Ovary (tissue), 9 donors: ENCODE data around the gene BTN3A1. TPM values are rescaled to one million over a fixed set of nuclear protein-coding genes. Genes with fewer than 3 reads are reported as not detected.

ENCODE experiments used
- DNase-seq, 5 donors: peaks; one replicate each; pipeline ENCODE4 v3.0.0-alpha.2; 2019 to 2020
- H3K27ac ChIP-seq, 2 donors: fragments of 200-600 bp; one replicate each; pipeline versions ENCODE4 v1.5.1 to v1.8.0; 2019 to 2022
- H3K27me3 ChIP-seq: fragments of 200-600 bp; one replicate; pipeline ENCODE4 v1.8.0; 2022
- H3K36me3 ChIP-seq: fragments of 200-600 bp; sonication (generic); one replicate; pipeline ENCODE4 v1.5.1; 2019
- H3K4me1 ChIP-seq: one replicate; pipeline ENCODE4 v1.8.1; 2013; ENCODE audit warnings: mild to moderate bottlenecking, moderate library complexity; ENCODE audit not compliant: insufficient read depth
- H3K4me3 ChIP-seq: fragments of 200-600 bp; sonication (generic); one replicate; pipeline ENCODE4 v1.5.1; 2017
- H3K9me3 ChIP-seq, 2 donors: fragments of 200-600 bp in 1 of 2; sonication (generic) in 1 of 2; one replicate each; pipeline versions ENCODE4 v1.5.1 to v1.8.1; 2013 to 2019; ENCODE audit warnings: mild to moderate bottlenecking in 1 of 2, moderate library complexity in 1 of 2
- EP300 ChIP-seq: sonication (generic); formaldehyde crosslinking; IDR thresholded peaks from one replicate; pipeline ENCODE4 v1.6.1; 2017; ENCODE audit warnings: antibody characterized with exemption
- POLR2A ChIP-seq: fragments of 450-650 bp; IDR thresholded peaks from one replicate; pipeline ENCODE4 v1.6.1; 2017; ENCODE audit warnings: antibody characterized with exemption, mild to moderate bottlenecking, moderate library complexity
- WGBS, 3 donors: extraction: QIAGEN DNeasy Blood & Tissue Kit in 1 of 3; methylation state at CpG; one replicate each; pipeline versions ENCODE4 v1.1.5 to v1.1.7; 2013 to 2017; 5-methylcytosine and 5-hydroxymethylcytosine counted together
- intact Hi-C, 4 donors: fragments of 100-400 bp; cut with DNase I; formaldehyde crosslinking; loops; one replicate each; pipeline versions ENCODE4 v1.11.0 to v1.15.1; 2022 to 2023
- polyA plus RNA-seq, 2 donors: library from polyadenylated mRNA; stranded (reverse); fragments of 200-250 nt in 1 of 2; fragments of 350-450 nt in 1 of 2; fragmentation: Illumina TruSeq in 1 of 2; extraction: RNeasy Lipid Tissue Mini Kit (QIAGEN cat#74804) in 1 of 2; gene quantifications; one replicate each; pipeline ENCODE4 v1.2.3, GENCODE V29; 2013 to 2014
- total RNA-seq, 7 donors: library from RNA; depleted of rRNA in 2 of 7; stranded (reverse); fragments of >200 nt in 2 of 7; fragmentation: NEBNext Ultra II Directional in 3 of 7; extraction: Animal tissue kit (Norgen Biotek cat#: 25700) in 3 of 7; gene quantifications; one replicate each; pipeline versions ENCODE4 v1.1.0 to v1.2.4, GENCODE V29; 2016 to 2023
- TF ChIP-seq, protein P1 (sequence below), 3 donors: fragments of 450-650 bp in 2 of 3; fragments of 200-600 bp in 1 of 3; IDR thresholded peaks; one replicate each; pipeline versions ENCODE4 v1.5.1 to v1.8.0; 2016 to 2022; ENCODE audit warnings: antibody characterized with exemption in 3 of 3, mild to moderate bottlenecking in 1 of 3
- donor health status: DM: no; HTN: no; CAD: no; lungs with moderate emphysema.
- donor health status: DM: no; HTN: no; CAD: no.
- donor health status: Bipolar disorder and iron deficiency.
- donor health status: DM: yes; HTN: yes; CAD: no.
- donor health status: DM: no; HTN: no; CAD: no.
- donor health status: DM: yes; HTN: yes; CAD: no.

The BTN3A1 gene
- total and polyA plus RNA-seq, 9 donors = 11.0 to 64.5 (median 18.4) TPM

DNA sequence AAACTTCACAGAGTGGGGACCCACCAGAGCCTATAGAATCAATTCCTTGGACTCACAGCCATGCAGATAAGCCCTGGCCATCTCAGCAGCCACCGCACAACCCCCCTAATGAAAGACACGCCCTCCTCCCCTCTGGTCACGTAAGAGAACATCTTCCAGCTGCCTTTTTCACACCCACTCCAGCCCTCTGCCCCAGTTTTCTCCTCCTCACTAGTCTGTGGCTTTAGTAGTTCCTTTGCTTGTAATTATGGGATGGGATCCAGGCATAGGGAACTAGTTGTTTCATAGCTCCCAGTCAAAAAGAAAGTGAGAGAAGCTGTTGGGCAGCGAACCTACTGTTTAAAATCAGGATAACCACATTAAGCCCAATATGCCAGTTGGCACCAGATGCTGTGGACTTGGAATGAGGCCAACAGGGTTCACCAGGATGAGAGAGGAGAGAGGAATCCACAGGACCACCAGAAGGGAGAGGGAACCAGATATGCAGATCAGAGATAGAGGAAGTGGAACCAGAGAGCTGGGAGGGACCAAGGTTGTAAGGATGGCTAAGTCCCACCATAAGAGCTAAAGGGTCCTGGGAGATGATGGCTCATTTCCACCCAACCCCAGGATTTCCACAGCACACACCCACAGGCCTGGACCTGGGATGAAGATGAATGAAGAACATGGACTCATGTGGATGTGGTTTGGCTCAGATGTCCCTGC is 9.0 kb upstream of the BTN3A1 start:
- Histone ChIP-seq H3K27ac (no peak overlapping the region), H3K4me3 (no peak overlapping the region), H3K9me3 (no peaks in the 10 kb centered on the region), H3K36me3 (no peaks in the 10 kb centered on the region), H3K4me1 (peaks cover 1% of the 10 kb centered on the region), H3K27me3 (no peaks in the 10 kb centered on the region)
- DNase-seq = no peak
- WGBS, 3 donors = 36 to 41% (median 41%) methylated on average over 4 of the region's 4 CpGs
- TF ChIP-seq, protein P1, sequence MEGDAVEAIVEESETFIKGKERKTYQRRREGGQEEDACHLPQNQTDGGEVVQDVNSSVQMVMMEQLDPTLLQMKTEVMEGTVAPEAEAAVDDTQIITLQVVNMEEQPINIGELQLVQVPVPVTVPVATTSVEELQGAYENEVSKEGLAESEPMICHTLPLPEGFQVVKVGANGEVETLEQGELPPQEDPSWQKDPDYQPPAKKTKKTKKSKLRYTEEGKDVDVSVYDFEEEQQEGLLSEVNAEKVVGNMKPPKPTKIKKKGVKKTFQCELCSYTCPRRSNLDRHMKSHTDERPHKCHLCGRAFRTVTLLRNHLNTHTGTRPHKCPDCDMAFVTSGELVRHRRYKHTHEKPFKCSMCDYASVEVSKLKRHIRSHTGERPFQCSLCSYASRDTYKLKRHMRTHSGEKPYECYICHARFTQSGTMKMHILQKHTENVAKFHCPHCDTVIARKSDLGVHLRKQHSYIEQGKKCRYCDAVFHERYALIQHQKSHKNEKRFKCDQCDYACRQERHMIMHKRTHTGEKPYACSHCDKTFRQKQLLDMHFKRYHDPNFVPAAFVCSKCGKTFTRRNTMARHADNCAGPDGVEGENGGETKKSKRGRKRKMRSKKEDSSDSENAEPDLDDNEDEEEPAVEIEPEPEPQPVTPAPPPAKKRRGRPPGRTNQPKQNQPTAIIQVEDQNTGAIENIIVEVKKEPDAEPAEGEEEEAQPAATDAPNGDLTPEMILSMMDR (IDR thresholded peaks at IDR 0.05) = no peak
- TF ChIP-seq EP300 = no peak
- no peak for TF ChIP-seq POLR2A
- intact Hi-C loops = no loop called here

DNA sequence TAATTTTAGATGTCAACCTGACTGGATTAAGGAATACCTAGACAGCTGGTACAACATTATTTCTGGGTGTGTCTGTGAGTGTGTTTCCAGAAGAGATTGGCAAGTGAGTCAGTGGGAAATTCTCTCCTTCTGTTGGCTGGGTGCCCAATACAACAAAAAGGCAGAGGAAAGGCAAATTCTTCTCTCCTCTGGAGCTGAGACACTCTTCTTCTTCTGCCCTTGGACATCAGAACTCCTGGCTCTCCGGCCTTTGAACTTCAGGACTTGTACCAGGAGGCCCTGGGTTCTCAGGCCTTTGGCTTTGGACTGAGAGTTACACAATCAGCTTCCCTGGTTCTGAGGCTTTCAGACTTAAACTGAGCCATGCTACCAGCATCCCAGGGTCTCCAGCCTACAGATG is 7.8 kb upstream of the BTN3A1 start:
- WGBS, 3 donors = 69 to 77% (median 76%) methylated on average over 1 of the region's 1 CpG
- TF ChIP-seq, protein P1 (IDR thresholded peaks at IDR 0.05) = no peak
- TF ChIP-seq POLR2A (no peak), EP300 (no peak)
- DNase-seq = no peak
- Histone ChIP-seq H3K27me3 (no peaks in the 10 kb centered on the region), H3K27ac (no peak overlapping the region), H3K36me3 (no peaks in the 10 kb centered on the region), H3K9me3 (no peaks in the 10 kb centered on the region), H3K4me1 (peaks cover 1% of the 10 kb centered on the region), H3K4me3 (no peak overlapping the region)
- intact Hi-C loops = no loop called here

DNA sequence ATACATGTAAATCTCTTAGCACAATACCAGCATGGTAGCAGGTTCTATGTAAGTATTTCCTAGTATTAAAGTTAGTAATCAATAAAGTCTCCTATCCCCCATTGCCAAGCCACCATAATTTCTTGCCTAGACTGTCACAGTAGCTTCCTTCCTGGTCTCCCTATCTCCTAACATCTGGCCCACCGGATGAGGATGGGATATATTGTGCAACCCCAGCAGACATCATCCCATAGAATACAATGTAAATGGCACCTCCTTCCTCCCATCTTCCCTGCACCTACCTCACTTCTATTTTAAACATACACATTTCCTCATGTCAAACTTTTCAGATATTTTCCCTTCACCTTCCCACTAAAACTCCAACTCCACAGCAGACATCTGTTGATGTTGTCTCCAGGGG is 3.5 kb upstream of the BTN3A1 start:
- intact Hi-C loops = no loop called here
- H3K4me1 ChIP-seq = peaks cover 3% of the 10 kb centered on the region
- TF ChIP-seq POLR2A (no peak), EP300 (no peak)
- TF ChIP-seq, protein P1 (IDR thresholded peaks at IDR 0.05) = no peak
- no peaks in the 10 kb centered on the region for H3K9me3 ChIP-seq
- 77 to 93% (median 92%) methylated on average over 1 of the region's 1 CpG for WGBS, 3 donors
- no peak overlapping the region for H3K4me3 ChIP-seq
- no peak overlapping the region for H3K27ac ChIP-seq
- no peaks in the 10 kb centered on the region for H3K36me3 ChIP-seq
- no peak for DNase-seq
- no peaks in the 10 kb centered on the region for H3K27me3 ChIP-seq

DNA sequence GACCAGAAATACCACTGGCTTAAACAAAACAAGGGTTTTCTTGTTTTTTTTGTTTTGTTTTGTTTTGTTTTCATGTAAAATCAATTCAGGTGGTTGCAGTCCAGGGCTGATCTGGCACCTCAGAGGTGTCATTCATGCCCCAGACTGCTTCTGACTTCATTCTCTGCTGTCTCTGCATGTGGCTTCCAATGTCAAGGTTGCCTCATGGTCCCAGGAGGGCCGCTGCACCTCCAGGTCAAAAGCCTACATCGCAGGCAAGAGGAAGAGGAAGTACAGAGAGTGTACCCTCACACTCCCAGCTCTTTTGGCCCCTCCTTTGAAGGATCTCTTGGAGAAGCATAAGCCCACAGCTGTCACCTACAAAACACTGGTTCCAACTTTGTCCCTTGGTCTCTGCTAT is 1.4 kb upstream of the BTN3A1 start:
- Histone ChIP-seq H3K36me3 (no peaks in the 10 kb centered on the region), H3K9me3 (no peaks in the 10 kb centered on the region), H3K27me3 (no peaks in the 10 kb centered on the region), H3K4me3 (no peak overlapping the region), H3K4me1 (peaks cover 2% of the 10 kb centered on the region), H3K27ac (no peak overlapping the region)
- DNase-seq = no peak
- TF ChIP-seq, protein P1 (IDR thresholded peaks at IDR 0.05) = no peak
- no peak for TF ChIP-seq POLR2A
- TF ChIP-seq EP300 = no peak
- WGBS, 3 donors = 68 to 90% (median 88%) methylated on average over 2 of the region's 2 CpGs
- intact Hi-C loops = no loop called here
